Germinal center (tissue), 1 donor: ENCODE data around the gene AQP11.

Experiments used
- DNase-seq: peaks from one replicate; pipeline ENCODE4 v3.0.0; 2012; ENCODE audit warnings: mixed read lengths, low spot score

AQP11 gene

DNA sequence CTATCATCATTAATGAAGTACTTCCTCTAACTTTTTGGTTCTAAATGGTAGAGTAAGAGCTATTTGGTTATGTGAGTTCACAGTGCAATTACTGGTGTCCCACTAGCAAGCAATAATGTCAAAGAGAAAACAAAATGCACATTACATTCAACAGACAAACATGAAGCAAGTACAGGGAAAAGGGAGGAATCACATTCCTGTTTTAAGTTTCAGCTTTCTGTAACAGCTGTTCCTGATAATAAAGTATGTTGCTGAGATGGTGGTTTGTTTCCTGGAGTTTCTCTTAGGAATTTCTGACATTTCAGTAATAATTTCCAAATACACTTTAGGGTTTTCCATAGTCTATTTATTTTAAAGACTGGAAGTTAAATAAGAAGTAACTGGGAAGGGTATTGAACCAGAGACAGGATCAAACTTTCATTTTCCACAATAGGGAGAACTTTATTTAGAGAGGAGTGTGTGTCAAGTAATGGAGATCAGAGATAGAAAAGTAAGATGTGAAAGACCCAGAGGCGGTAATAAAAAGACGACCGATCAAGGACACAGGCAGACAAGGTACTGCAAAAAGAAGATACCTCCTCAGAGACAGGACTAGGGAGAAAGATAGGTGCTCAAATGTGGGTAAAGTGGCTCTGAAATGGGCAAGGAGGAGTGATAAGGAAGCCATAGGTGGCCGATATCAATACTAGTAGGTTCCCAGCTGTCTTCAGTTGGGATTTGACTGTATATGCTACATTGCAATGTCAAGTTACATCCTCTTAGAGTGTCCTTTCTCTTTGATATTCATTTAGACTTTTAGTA lies 68.7 kb downstream of the AQP11 start:
- DNase-seq = no peak
